ENCODE results near the gene LACTBL1. TPM values are rescaled to one million over a fixed set of nuclear protein-coding genes. Genes with fewer than 3 reads are reported as not detected.

Gene LACTBL1
- total and polyA plus RNA-seq, 2 of the 4 experiments (the other 2 are of a cell fraction): not detected

DNA sequence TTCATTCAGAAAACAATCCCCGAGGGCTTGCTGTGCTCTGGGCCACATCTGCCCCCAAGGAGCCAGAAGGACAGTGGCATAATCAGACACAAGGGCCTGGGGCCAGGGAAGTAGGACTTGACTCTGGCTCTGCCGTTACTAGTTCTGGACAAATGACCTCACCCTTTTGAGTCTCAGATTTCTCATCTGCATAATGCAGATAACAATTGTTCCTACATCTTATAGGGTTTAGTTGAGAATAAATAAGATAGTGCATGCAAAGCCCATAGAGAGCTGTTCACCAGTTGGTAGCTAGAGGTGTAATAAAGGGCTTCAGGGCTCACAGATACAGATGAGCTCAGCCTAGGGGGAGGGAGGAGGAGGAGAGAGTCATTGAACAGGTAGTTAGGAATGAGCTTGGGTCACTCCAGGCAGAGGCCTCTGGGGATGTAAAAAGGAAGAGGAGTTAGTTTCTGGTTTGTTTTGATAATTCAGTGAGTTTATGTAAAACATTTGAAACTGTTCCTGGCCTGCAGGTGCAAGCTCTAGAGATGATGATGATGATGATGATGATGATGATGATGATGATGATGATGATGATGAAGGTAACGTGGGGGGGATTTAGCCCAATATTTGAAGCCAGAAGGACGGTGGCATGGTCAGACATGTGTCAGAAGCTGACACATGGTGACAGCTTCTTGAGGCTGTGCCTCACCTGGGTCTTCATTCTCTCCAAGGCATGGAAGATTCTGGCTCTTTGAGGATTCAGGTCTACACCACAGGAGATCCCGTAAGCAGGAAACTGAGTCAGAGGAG lies 858 bp downstream of the LACTBL1 start:
- no peak overlapping the region for H4K5ac ChIP-seq (ENCODE audit: low read depth, low read length)
- no peak overlapping the region for H2BK15ac ChIP-seq (ENCODE audit: low read depth, low read length)
- H4K91ac ChIP-seq (ENCODE audit: insufficient read depth, low read depth, low read length): no peak overlapping the region
- no peak overlapping the region for H2AFZ ChIP-seq (replicated peaks; ENCODE audit: low read length, poor library complexity)
- H2AK9ac ChIP-seq (replicated peaks; ENCODE audit: low read depth, low read length, poor library complexity): no peak overlapping the region
- no peaks in the 10 kb centered on the region; the same call in 1 of the 2 replicates for H3K9me3 ChIP-seq (ENCODE audit: control insufficient read depth, insufficient read depth, low read length)
- in situ Hi-C loops (cut with MboI; ENCODE audit: low sequenced_read_pairs): loop anchor here (10.0 kb wide), 1 partner anchor 563 kb away; the partner anchor contains the start of gene E2F2
- H2BK5ac ChIP-seq (ENCODE audit: low read depth, low read length, poor library complexity, severe bottlenecking): no peak overlapping the region
- H3K4me3 ChIP-seq (ENCODE audit: insufficient read depth, low read depth, low read length): no peak overlapping the region
- H3K56ac ChIP-seq (ENCODE audit: extremely low read depth, insufficient read depth, low read length): no peak overlapping the region
- no peaks in the 10 kb centered on the region for H3K79me1 ChIP-seq (ENCODE audit: low read depth in 1 of 2, low read length in 2 of 2)
- H3K4me1 ChIP-seq (ENCODE audit: control insufficient read depth, insufficient read depth, low read length): peaks cover 2% of the 10 kb centered on the region; the same call in 1 of the 2 replicates
- no peak overlapping the region for H3K23ac ChIP-seq (ENCODE audit: low read depth, low read length)
- no peaks in the 10 kb centered on the region for H3K9me1 ChIP-seq (ENCODE audit: insufficient read depth, low read length)
- no peak overlapping the region for H4K8ac ChIP-seq (ENCODE audit: low read depth in 2 of 2, low read length in 2 of 2)
- no peak overlapping the region for H3K18ac ChIP-seq (ENCODE audit: low read depth, low read length)
- H3K36me3 ChIP-seq (ENCODE audit: control insufficient read depth, insufficient read depth, low read length): no peaks in the 10 kb centered on the region
- H3K4ac ChIP-seq (ENCODE audit: low read depth, low read length): no peak overlapping the region
- intact Hi-C loops (cut with micrococcal nuclease): loop anchor here (10.0 kb wide), 1 partner anchor 663 kb away; no protein-coding TSS in a partner anchor
- no peak overlapping the region for H3K27ac ChIP-seq (ENCODE audit: insufficient read depth, low read length)
- WGBS, 2 experiments (ENCODE audit: extremely low coverage in 2 of 2, insufficient read length in 1 of 2): 57% methylated on average over 2 of the region's 5 CpGs; no CpG with 5 or more reads in 1 of the 2 experiments
- CTCF ChIA-PET: interaction anchor here (0.6 to 0.7 kb wide), 3 partner anchors 212 to 953 kb away, joined by 3 to 4 read pairs (median 3); no protein-coding TSS in a partner anchor
- POLR2A ChIA-PET (ENCODE audit: unreplicated experiment): interaction anchor here (0.5 kb wide), 1 partner anchor 520 kb away, joined by 5 read pairs; no protein-coding TSS in a partner anchor
- no peak overlapping the region for H3K9ac ChIP-seq (ENCODE audit: low read depth, low read length)
- 0 out of 2 replicates have a peak, but pooled peaks cover 3% of the 10 kb centered on the region for H4K20me1 ChIP-seq (ENCODE audit: insufficient read depth, low read length)
- ATAC-seq (ENCODE audit: low read depth): no peak
- dilution Hi-C loops (cut with HindIII; ENCODE audit: low sequenced_read_pairs, unreplicated experiment): no loop called here
- H3K4me2 ChIP-seq (ENCODE audit: low read depth, low read length): no peak overlapping the region; the same call in 1 of the 2 replicates
- H2BK120ac ChIP-seq (ENCODE audit: low read depth, low read length): no peak overlapping the region
- H2AK5ac ChIP-seq (ENCODE audit: low read depth, low read length): no peak overlapping the region
- DNase-seq: peak; percentile 16
- H3K14ac ChIP-seq (replicated peaks; ENCODE audit: low read depth, low read length): no peak overlapping the region
- H3K27me3 ChIP-seq (ENCODE audit: control insufficient read depth, insufficient read depth, low read length): peaks cover 48% of the 10 kb centered on the region
- H2BK20ac ChIP-seq (ENCODE audit: low read depth, low read length): no peak overlapping the region
- BruUV-seq (replicated peaks): no TSS peak
- TF ChIP-seq MXI1 (IDR thresholded peaks at IDR 0.05; ENCODE audit: borderline replicate concordance, low read depth, low read length) (no peak), POLR2A (IDR thresholded peaks at IDR 0.05; ENCODE audit: low read depth, low read length) (no peak), CHD1 (IDR thresholded peaks at IDR 0.05; ENCODE audit: low read depth, low read length) (no peak), SMC3 (IDR thresholded peaks at IDR 0.05; ENCODE audit: low read depth, low read length) (no peak), MAFK (IDR thresholded peaks at IDR 0.05; ENCODE audit: low read depth, low read length) (no peak), NFE2L2 (IDR thresholded peaks at IDR 0.05; ENCODE audit: low read depth, low read length) (no peak), FOS (IDR thresholded peaks at IDR 0.05; ENCODE audit: low read depth, low read length) (no peak), MAZ (IDR thresholded peaks at IDR 0.05; ENCODE audit: borderline replicate concordance, low read depth, low read length) (no peak), RFX5 (IDR thresholded peaks at IDR 0.05; ENCODE audit: low read depth, low read length) (no peak), RCOR1 (IDR thresholded peaks at IDR 0.05; ENCODE audit: insufficient replicate concordance, low read length) (no peak), CEBPB (IDR thresholded peaks at IDR 0.05; ENCODE audit: low read depth, low read length) (no peak)
- TF ChIP-seq, protein P1, sequence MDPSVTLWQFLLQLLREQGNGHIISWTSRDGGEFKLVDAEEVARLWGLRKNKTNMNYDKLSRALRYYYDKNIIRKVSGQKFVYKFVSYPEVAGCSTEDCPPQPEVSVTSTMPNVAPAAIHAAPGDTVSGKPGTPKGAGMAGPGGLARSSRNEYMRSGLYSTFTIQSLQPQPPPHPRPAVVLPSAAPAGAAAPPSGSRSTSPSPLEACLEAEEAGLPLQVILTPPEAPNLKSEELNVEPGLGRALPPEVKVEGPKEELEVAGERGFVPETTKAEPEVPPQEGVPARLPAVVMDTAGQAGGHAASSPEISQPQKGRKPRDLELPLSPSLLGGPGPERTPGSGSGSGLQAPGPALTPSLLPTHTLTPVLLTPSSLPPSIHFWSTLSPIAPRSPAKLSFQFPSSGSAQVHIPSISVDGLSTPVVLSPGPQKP (IDR thresholded peaks at IDR 0.05; ENCODE audit: borderline replicate concordance, low read depth, low read length): no peak
- TF ChIP-seq, protein P2, sequence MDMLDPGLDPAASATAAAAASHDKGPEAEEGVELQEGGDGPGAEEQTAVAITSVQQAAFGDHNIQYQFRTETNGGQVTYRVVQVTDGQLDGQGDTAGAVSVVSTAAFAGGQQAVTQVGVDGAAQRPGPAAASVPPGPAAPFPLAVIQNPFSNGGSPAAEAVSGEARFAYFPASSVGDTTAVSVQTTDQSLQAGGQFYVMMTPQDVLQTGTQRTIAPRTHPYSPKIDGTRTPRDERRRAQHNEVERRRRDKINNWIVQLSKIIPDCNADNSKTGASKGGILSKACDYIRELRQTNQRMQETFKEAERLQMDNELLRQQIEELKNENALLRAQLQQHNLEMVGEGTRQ (IDR thresholded peaks at IDR 0.05; ENCODE audit: low read depth, low read length): no peak
- TF ChIP-seq, protein P3, sequence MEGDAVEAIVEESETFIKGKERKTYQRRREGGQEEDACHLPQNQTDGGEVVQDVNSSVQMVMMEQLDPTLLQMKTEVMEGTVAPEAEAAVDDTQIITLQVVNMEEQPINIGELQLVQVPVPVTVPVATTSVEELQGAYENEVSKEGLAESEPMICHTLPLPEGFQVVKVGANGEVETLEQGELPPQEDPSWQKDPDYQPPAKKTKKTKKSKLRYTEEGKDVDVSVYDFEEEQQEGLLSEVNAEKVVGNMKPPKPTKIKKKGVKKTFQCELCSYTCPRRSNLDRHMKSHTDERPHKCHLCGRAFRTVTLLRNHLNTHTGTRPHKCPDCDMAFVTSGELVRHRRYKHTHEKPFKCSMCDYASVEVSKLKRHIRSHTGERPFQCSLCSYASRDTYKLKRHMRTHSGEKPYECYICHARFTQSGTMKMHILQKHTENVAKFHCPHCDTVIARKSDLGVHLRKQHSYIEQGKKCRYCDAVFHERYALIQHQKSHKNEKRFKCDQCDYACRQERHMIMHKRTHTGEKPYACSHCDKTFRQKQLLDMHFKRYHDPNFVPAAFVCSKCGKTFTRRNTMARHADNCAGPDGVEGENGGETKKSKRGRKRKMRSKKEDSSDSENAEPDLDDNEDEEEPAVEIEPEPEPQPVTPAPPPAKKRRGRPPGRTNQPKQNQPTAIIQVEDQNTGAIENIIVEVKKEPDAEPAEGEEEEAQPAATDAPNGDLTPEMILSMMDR (conservative IDR thresholded peaks at IDR 0.05; ENCODE audit: low read depth, low read length): no peak
